Non-pigmented ciliary epithelial cell (primary cell): ENCODE results near the gene CCS.
A peak's percentile ranks its signal among the peaks of the same experiment; 100 is the strongest.
"Not testable (repeated sequence)": the region's sequence is repeated elsewhere in the genome, so short reads cannot be mapped to it uniquely, and the experiment has no call there.

Experiments used
- DNase-seq: peaks from one replicate; pipeline ENCODE4 v3.0.0-alpha.2; 2010; ENCODE audit warnings: low read depth

Gene CCS

GRCh38 chr11:66592457-66593302, at the start of gene CCS, which contains the start of gene CCDC87:
Gene CCS, plus strand, starts transcription at chr11:66593185. Its CDS starts 77 bp downstream, at chr11:66593262.
Gene CCDC87, minus strand, starts transcription at chr11:66593063. Its CDS starts 48 bp downstream, at chr11:66593015.
- DNase-seq, result no peak

GRCh38 chr11:66543263-66544107, 49.5 kb upstream of the CCS start:
- DNase-seq, result no peak

GRCh38 chr11:66544952-66545351, 48.0 kb upstream of the CCS start:
- DNase-seq, result not testable (repeated sequence)

GRCh38 chr11:66545701-66546367, 47.2 kb upstream of the CCS start, which contains the start of gene ZDHHC24:
Gene ZDHHC24, minus strand, starts transcription at chr11:66546048. Its CDS starts 45 bp downstream, at chr11:66546003.
- peak; percentile 83 for DNase-seq

GRCh38 chr11:66546368-66546965, 46.5 kb upstream of the CCS start, which contains the start of gene ACTN3:
Gene ACTN3, plus strand, starts transcription at chr11:66546903. Its CDS starts 35 bp downstream, at chr11:66546938.
- DNase-seq, result no peak

- DNase-seq, result no peak
Measured at GRCh38 chr11:66546966-66547661, 45.9 kb upstream of the CCS start.

- no peak for DNase-seq
Measured at GRCh38 chr11:66547662-66548009, 45.3 kb upstream of the CCS start.

GRCh38 chr11:66548041-66548440, 44.9 kb upstream of the CCS start:
- no peak for DNase-seq

GRCh38 chr11:66548774-66549630, 44.0 kb upstream of the CCS start:
- no peak for DNase-seq

- DNase-seq, result no peak
Measured at GRCh38 chr11:66549696-66550095, 43.3 kb upstream of the CCS start.

GRCh38 chr11:66550887-66551286, 42.1 kb upstream of the CCS start:
- DNase-seq, result no peak

GRCh38 chr11:66554602-66555001, 38.4 kb upstream of the CCS start:
- DNase-seq, result no peak

GRCh38 chr11:66555416-66555815, 37.6 kb upstream of the CCS start:
- no peak for DNase-seq

GRCh38 chr11:66556086-66556485, 36.9 kb upstream of the CCS start:
- DNase-seq, result no peak

- no peak for DNase-seq
Measured at GRCh38 chr11:66557733-66558326, 35.2 kb upstream of the CCS start.

GRCh38 chr11:66559142-66559865, 33.7 kb upstream of the CCS start:
- no peak for DNase-seq

GRCh38 chr11:66559866-66560676, 32.9 kb upstream of the CCS start:
- no peak for DNase-seq
